HG02759 (cell line): ENCODE data around the gene EGFL8.
A peak's percentile ranks its signal among the peaks of the same experiment; 100 is the strongest.
"Not testable (repeated sequence)": the region's sequence is repeated elsewhere in the genome, so short reads cannot be mapped to it uniquely, and the experiment has no call there.

Source experiments
- ATAC-seq: cut with Tn5 transposase; IDR thresholded peaks from one replicate; pipeline ENCODE4 v1.9.1; 2021; ENCODE audit warnings: mild to moderate bottlenecking, moderate library complexity; ENCODE audit not compliant: unreplicated experiment

The EGFL8 gene

DNA sequence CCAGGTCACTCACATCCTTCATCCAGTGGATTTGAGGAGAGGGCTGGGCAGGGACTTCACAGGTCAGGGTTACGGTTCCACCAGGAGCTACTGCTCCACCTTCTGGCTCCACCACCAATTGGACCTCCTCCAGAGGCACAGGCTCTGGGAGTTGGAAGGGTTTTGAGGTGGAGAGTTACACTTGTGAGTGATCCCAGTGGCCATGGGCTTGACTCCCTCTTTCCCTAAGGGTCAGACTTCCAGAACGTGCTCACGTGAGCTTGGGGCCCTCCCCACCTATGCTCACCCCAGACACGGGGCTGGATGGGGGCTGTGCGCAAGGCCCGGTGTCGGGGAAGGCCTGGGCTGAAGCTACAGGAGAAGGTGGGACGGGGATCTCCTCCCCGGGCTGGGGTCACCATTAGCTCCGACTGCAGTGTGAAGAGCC, 18.2 kb downstream of the EGFL8 start:
- no peak for ATAC-seq

GRCh38 chr6:32183030-32183429, 18.6 kb downstream of the EGFL8 start:
- ATAC-seq, result no peak

DNA sequence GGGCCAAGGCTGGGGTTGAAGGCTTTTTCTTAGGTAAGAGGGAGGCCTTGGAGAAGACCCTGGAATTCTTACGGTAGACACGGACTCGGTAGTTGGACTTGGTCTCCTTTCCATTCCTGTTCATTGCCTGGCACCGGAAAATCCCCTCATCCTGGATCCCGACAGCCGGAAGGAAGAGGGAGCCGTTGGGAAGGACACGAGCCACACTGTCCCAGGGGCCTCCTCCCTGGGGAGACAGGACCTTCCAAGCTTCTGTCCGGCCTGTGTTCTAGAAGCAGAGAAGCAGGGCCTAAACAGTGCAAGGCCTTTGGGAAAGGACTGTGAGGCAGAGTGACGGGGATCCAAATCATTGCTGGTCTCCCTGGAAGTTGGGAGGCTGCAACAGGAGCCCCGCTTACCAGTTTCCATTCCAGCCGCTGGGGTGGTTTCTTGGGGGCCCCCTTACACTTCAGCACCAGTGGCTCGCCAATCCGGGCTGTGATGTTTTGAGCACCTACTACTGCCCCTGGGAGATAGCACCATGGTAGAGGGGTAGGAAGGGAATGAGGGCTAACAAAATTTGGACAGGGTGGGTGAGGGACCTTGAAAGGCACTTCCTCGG, 19.2 kb downstream of the EGFL8 start:
- ATAC-seq, result no peak

DNA sequence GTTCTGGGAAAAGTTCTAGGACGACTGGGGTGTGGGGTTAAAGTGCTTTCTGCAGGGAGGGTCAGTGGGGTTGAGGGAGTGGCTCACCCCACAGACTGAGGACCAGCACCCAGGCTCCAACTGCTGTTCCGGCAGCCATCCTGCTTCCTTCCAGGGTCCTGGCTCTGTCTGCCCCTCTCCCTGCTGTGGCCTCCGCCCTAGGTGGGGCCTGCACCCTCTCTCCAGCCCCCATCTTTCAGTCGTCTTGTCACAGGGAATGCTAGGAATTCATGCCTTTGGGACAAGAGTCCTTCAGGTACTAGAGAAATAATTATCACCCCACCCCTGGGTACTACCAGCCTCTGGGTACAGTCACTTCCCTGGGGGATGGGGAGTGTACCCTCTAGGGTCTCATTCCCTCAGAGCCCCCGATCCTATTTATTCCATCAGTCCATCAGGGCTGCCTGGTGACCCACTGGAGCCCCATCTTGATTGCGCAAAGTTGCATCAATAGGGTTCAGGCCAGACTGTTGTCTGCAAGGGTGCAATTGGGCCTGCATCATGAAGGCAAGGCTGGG, 19.8 kb downstream of the EGFL8 start, which contains the start of gene AGER:
Gene AGER, minus strand, starts transcription at position 170 of the 557 bp plus-strand sequence. Its CDS starts 31 bp downstream, at position 139.
- ATAC-seq, result no peak

DNA sequence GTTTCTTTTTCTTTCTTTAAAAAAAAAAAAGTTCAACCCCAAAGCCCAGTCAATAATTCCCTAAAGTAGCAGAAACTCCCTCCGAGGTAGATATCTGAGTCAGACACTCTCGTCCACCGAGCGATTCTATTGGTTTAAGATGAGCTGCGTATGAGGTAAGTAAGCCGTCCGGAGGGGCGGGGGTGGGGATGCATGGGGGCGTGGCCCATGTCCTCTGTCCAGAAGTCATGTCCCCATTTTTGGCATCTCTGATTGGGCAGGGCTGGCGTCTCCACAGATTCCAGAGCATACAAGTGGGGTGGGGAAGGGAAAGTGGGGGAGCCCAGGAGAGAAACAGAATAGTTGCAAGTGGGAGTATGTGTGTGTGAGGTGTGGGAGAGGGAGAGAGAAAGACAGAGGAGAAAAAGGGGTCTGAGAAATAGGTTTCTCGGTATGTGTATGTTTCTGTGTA, 21.3 kb downstream of the EGFL8 start:
- not testable (repeated sequence) for ATAC-seq

- ATAC-seq, result not testable (repeated sequence)
Observed at GRCh38 chr6:32186151-32186840, 21.9 kb downstream of the EGFL8 start.

GRCh38 chr6:32187009-32187709, 22.8 kb downstream of the EGFL8 start:
- no peak for ATAC-seq

DNA sequence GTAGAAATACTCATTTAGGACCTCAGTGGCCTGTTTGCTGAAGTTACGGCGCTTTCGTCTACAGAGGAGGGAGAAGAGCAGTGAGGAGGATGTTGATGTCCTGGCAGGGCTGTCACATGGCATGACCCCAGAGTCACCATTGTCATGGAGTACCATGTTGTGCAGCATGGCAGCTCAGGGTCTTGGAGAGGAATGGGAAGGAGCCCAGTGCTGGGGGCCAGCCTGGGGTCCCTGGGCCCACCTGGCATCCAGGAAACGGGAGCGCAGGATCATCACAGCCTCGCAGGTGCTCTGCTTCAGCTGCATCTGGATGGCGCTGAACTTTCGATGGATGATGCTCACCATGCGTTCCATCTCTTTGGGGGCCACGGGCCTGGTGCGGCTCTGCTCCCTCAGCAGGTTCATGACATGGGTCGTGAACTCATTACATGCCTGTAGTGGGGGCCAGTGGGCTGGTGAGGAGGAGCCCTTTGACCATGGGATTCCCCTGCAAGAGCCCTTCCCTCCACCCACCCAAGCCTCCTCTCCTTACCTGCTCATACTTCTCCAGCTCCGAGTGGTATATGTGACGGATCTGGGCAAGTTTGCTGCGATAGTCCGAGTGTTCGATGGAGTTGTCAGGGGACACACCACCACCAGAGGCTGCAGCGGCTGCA, 23.5 kb downstream of the EGFL8 start:
- not testable (repeated sequence) for ATAC-seq

DNA sequence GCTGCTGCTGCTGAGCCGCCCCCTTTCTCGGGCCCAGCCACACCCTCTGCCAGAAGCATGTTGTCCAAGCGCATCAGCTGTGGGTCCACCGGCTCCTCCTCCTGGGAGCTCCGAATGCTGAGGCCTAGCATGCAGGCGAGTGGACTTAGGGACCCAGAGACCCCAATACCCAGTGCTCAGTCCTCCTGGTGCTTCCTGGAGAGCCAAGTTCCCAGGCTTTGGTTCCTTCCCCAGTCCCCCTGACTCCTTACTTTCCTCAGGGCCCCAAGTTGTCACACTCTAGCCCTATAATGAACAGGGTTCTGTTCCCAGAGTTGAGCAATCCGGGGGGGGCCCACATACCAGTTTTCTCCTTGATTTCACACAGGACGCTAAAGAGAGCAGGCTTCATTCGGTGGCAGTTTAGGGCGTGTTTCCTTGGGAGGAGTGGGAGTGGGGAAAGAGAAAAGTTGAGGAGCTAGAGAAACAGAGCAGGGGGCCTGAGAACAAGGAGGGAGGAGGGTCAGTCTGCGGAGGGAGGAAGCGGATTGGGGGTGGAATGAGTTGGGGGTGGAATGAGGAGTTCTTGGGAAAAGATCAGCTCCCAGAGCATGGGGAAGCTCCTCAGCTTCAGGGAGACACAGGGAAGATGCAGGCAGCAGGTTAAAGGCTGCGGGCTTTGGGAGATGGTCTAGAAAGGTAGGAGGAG, 24.1 kb downstream of the EGFL8 start:
- no peak for ATAC-seq

GRCh38 chr6:32189069-32189741, 24.8 kb downstream of the EGFL8 start:
- no peak for ATAC-seq

- ATAC-seq, result no peak
Observed at GRCh38 chr6:32189742-32190053, 25.3 kb downstream of the EGFL8 start.

DNA sequence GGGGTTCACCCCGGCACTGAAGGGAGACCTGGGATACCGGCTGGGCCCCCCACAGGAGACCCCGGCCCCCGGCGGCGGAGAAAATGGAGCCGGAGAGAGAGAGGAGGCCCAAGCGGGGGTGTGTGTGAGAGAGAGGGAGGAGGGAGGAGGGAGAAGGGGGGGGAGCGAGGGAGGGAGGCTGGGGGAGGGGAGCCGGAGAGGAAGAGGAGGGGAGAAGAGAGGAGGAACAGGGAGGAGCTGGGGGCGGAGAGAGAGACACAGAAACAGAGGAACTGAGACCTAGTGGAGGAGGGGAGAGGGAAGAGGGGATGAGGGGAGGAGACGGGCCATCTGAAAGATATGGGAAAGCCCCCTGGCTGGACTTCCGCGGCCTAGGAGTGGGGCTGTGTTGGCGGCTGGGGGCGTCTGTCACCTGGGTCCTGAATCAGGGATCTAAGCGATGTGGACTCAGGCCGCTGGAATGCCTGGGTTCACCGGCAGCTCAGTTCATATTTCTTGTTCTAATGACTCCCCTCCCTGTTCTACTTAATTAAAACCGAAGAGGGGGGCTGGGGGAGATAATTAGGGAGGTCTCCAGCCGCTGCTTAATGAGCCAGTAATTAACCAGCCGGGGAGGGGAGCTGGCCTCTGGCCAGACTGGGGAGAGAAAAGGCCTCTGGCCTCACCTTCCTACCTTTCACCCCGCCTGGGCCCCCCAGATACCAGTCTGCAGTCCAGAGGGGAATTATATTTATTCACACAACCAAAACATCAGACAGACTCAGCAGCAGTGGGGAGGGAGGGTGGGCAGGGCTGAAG, 25.9 kb downstream of the EGFL8 start, which contains the start of gene PBX2:
Gene PBX2, minus strand, starts transcription at position 149 of the 798 bp plus-strand sequence. CDS start 287 bp downstream, outside the sequence.
- peak; percentile 68 for ATAC-seq

DNA sequence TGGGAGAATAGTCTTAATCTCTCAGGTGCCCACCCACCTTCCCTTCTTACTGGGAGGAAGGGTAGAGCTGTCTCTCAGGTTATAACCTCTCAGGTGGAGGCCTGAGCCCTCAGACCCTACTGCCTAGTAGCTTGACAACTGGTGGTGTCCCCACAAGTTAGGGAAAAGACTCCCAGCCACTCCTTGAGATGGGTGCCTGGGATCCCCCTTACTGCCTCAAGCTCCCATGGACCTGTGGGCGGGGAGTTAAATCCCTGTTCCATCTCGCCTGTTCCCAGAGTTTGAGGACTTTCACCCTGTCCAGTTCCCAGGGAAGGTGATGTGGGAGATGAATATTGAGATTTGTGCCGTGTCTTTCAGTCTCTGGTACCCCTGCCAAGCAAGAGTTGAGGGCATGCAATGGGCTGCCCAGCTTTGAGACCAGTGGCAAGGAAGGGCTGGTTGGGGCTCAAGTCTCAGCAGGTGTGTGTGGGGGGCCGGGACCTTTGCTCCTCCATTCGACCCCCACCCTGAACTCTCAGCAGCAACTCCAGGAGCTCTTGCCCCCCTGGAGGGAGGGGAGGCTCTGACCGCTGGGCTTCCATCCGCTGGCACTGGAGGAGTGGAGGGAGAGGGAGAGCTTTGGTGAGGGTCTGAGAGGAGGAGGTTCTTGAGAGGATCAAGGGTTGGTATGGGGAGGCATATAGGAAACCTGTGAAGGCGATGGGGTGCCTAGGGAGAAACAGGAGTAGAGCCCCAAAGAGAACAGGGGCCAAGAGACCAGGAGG, 26.7 kb downstream of the EGFL8 start:
- no peak for ATAC-seq

DNA sequence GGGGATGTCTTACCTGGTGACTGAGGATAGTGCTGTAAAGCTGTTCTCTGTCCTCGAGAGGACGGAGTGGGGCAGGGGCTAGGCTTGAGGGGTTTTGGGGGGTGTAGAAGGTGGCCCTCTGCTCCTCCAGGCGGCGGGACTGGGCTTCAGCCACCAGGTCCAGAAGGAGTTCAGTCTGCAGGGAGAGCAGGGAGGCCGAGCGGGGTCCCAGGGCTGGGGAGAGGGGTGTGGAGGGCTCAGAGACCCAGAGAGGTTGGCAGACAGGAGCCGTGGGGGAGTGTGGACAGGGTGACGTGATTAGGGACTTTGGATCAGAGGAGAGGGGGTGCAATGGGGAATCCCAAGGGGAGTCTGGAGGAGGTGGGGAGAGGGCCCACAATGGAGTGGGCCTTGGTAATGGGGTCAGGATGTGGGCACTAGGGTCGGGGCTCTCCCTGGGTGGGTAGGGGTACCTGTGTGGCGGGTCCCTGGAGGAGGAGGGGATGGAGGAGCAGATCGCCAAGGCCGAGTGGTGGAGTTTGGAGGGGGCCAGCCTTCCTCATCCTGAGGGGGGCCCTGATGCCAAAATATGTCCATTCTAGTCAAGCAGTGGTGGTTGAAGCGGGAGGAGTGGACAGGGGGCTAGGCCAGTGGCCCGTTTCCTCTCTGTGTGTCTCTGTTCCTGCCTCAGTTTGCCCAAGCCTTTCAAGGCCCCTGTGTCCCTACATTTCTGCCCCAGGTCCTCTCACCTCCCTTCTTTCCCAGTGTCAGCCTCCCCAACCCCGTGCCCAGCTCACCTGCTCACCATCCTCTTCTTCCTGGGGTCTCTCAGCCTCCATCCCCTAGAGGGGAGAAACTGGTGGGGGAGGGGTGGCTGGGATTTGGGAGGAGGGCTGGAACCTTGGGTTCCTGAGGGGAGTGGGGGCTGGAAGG, 27.6 kb downstream of the EGFL8 start:
- no peak for ATAC-seq

GRCh38 chr6:32192608-32193039, 28.2 kb downstream of the EGFL8 start, which contains the start of gene GPSM3:
GPSM3 (minus strand) TSS chr6:32192643; CDS start chr6:32192513, 130 bp downstream.
- ATAC-seq, result no peak

- ATAC-seq, result not testable (repeated sequence)
Observed at GRCh38 chr6:32193096-32193495, 28.7 kb downstream of the EGFL8 start.

DNA sequence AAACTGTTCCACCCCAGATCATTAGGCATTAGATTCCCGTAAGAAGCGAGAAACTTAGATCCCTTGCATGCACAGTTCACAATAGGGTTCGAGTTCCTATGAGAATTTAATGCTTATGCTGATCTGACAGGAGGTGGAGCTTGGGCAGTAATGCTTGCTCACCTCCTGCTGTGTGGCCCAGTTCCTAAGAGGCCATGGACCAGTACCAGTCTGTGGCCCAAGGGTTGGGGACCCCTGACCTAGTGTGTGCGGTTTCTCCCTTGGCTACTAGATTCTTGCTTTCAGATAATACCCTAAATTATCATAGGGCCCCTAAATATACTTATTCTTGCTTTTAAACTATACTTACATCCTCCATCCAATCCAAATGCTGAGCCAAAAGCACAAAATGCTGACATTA, 30.0 kb downstream of the EGFL8 start:
- ATAC-seq, result no peak
